Testis (tissue), 2 donors: ENCODE measurements around the gene RGS3.

Experiments
- POLR2A ChIP-seq: fragments of 450-650 bp; IDR thresholded peaks from one replicate; pipeline ENCODE4 v1.6.1; 2017; ENCODE audit warnings: antibody characterized with exemption, mild to moderate bottlenecking, moderate library complexity
- TF ChIP-seq, protein P1 (sequence below), 3 experiments: fragments of 450-650 bp in 2 of 3; fragments of 200-600 bp in 1 of 3; sonication (generic) in 1 of 3; IDR thresholded peaks; one replicate each; pipeline ENCODE4 v1.5.1; 2016 to 2019; ENCODE audit warnings: antibody characterized with exemption in 3 of 3, mild to moderate bottlenecking in 2 of 3, moderate library complexity in 1 of 3

DNA sequence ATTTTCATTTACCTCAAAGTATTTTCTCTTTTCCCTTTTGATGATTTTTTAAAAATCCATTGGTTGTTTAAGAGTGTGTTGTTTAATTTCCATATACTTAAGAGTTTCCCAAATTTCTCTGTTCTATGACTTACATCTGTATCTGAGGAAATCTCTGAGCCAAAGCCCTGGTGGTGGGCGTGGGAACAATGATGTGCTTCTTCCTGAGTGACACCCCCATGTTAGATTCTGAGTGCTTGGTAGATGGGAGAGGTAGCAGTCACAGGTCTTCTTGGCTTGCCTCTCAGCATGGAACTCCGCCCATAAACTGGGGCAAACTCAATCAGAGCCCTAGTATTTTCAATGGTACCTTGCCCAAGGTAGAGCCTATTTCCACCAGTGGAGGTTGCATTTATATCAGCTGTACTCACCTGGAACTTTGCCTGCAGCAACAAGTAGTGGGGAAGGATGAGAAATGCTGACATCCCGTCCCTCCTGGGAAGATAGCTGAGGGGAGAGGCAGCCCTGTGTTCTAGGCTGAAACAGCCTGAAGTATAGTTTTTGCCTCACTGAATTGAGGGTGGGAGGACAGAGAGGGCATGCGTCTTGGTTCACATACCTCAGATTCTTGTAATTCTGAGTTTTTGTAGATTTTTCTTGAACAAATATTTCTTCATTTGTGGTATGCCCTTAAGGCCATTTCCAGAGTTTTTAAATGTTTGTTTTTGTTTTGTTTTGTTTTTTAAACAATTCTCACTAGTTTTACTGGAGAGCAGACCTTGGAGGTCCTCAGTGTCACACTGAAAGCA lies 26.6 kb upstream of the RGS3 start:
- TF ChIP-seq, protein P1, sequence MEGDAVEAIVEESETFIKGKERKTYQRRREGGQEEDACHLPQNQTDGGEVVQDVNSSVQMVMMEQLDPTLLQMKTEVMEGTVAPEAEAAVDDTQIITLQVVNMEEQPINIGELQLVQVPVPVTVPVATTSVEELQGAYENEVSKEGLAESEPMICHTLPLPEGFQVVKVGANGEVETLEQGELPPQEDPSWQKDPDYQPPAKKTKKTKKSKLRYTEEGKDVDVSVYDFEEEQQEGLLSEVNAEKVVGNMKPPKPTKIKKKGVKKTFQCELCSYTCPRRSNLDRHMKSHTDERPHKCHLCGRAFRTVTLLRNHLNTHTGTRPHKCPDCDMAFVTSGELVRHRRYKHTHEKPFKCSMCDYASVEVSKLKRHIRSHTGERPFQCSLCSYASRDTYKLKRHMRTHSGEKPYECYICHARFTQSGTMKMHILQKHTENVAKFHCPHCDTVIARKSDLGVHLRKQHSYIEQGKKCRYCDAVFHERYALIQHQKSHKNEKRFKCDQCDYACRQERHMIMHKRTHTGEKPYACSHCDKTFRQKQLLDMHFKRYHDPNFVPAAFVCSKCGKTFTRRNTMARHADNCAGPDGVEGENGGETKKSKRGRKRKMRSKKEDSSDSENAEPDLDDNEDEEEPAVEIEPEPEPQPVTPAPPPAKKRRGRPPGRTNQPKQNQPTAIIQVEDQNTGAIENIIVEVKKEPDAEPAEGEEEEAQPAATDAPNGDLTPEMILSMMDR (IDR thresholded peaks at IDR 0.05), result no peak
- no peak for TF ChIP-seq POLR2A
